Measurements from ENCODE around the gene PLCG2. TPM values are rescaled to one million over a fixed set of nuclear protein-coding genes. Genes with fewer than 3 reads are reported as not detected.

The PLCG2 gene
- polyA plus RNA-seq, 2 of the 4 experiments (the other 2 are of a cell fraction): 2.8 to 6.0 TPM

DNA sequence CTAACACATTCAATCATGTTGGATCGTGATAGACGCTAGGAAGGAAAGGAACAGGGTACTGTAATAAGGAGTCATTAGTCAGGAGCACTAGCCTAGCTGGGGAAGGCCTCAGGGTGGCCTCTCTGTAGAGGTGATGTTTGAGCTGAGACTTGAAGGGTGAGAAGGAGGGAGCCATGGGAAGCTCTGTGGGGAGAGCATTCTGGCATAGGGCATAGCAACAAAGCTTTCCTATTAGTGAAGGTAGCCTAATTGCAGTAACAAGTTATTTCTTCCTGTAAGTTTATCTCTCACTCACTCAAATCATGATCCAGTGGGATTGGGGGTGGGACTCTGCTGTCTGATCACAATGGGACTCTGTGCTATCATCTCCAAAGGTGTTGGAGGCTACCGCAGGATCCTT lies 16.1 kb downstream of the PLCG2 start:
- ATAC-seq: no peak

DNA sequence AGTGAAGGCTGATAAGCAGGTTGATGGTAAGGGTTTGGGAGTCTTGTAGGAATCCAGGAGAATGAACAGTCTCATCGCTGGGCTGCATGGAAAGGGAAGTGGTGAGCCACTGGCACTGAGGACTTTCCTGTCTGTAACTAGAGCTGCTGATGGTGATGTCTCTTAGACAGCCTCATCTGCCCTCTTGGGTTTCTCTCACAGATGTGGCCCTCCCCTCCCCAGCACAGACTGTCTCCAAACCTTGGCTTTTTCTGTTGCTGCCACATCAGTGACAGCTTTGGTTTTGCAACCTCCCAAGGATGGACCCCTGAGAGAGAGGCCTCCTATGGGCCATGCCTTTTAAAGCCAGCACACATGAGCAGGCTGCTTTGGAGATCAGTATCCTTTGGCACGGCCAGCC lies 16.9 kb downstream of the PLCG2 start:
- no peak overlapping the region for H3K4me2 ChIP-seq
- WGBS (ENCODE audit: missing lambda C conversion rate): 100% methylated on average over 2 of the region's 2 CpGs
- TF ChIP-seq HMGXB4 (CRISPR knock-in tag; IDR thresholded peaks at IDR 0.05; ENCODE audit: borderline replicate concordance) (no peak), EHMT2 (IDR thresholded peaks at IDR 0.05; ENCODE audit: low read depth) (no peak), CBX8 (IDR thresholded peaks at IDR 0.05) (no peak), SMC3 (IDR thresholded peaks at IDR 0.05) (no peak), ATOH8 (CRISPR knock-in tag; IDR thresholded peaks at IDR 0.05; ENCODE audit: low read depth) (no peak), FOSB (CRISPR knock-in tag; IDR thresholded peaks at IDR 0.05) (no peak), RARB (CRISPR knock-in tag; IDR thresholded peaks at IDR 0.05) (no peak), BHLHE40 (IDR thresholded peaks at IDR 0.05; ENCODE audit: low read depth, low read length) (no peak), TP53 (CRISPR knock-in tag; IDR thresholded peaks at IDR 0.05) (no peak), ZNF302 (CRISPR knock-in tag; IDR thresholded peaks at IDR 0.05) (no peak), HDAC2 (IDR thresholded peaks at IDR 0.05) (no peak), FOSL2 (IDR thresholded peaks at IDR 0.05) (no peak), FOSL2 (CRISPR knock-in tag; IDR thresholded peaks at IDR 0.05) (no peak), CHD4 (IDR thresholded peaks at IDR 0.05; ENCODE audit: borderline replicate concordance) (no peak), MAZ (IDR thresholded peaks at IDR 0.05; ENCODE audit: borderline replicate concordance, low read depth, low read length) (no peak), HOXB13 (CRISPR knock-in tag; IDR thresholded peaks at IDR 0.05; ENCODE audit: low read depth) (no peak), PHF8 (IDR thresholded peaks at IDR 0.05; ENCODE audit: borderline replicate concordance, low read depth) (no peak), HOXA7 (CRISPR knock-in tag; IDR thresholded peaks at IDR 0.05) (no peak)
- TF ChIP-seq, protein P1, sequence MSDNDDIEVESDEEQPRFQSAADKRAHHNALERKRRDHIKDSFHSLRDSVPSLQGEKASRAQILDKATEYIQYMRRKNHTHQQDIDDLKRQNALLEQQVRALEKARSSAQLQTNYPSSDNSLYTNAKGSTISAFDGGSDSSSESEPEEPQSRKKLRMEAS (IDR thresholded peaks at IDR 0.05): no peak
- TF ChIP-seq, protein P2, sequence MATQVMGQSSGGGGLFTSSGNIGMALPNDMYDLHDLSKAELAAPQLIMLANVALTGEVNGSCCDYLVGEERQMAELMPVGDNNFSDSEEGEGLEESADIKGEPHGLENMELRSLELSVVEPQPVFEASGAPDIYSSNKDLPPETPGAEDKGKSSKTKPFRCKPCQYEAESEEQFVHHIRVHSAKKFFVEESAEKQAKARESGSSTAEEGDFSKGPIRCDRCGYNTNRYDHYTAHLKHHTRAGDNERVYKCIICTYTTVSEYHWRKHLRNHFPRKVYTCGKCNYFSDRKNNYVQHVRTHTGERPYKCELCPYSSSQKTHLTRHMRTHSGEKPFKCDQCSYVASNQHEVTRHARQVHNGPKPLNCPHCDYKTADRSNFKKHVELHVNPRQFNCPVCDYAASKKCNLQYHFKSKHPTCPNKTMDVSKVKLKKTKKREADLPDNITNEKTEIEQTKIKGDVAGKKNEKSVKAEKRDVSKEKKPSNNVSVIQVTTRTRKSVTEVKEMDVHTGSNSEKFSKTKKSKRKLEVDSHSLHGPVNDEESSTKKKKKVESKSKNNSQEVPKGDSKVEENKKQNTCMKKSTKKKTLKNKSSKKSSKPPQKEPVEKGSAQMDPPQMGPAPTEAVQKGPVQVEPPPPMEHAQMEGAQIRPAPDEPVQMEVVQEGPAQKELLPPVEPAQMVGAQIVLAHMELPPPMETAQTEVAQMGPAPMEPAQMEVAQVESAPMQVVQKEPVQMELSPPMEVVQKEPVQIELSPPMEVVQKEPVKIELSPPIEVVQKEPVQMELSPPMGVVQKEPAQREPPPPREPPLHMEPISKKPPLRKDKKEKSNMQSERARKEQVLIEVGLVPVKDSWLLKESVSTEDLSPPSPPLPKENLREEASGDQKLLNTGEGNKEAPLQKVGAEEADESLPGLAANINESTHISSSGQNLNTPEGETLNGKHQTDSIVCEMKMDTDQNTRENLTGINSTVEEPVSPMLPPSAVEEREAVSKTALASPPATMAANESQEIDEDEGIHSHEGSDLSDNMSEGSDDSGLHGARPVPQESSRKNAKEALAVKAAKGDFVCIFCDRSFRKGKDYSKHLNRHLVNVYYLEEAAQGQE (IDR thresholded peaks at IDR 0.05): no peak
- no peak overlapping the region for H3K27ac ChIP-seq
- POLR2A ChIA-PET: no interaction called here
- ATAC-seq (no peak; a peak in 2 of 6 replicates), FAIRE-seq (no peak), DNase-seq (ENCODE audit: low read depth in 1 of 2, low spot score in 1 of 2) (no peak)
- H3K4me1 ChIP-seq: no peaks in the 10 kb centered on the region
- CTCF ChIA-PET: interaction anchor here (0.7 kb wide), 1 partner anchor 10 kb away, joined by 3 read pairs; no protein-coding TSS in a partner anchor
- no peaks in the 10 kb centered on the region for H3K9me3 ChIP-seq
- H3K4me3 ChIP-seq: no peak overlapping the region

More for the DNA sequence above, 16.1 kb downstream of the PLCG2 start:
- Histone ChIP-seq H3K4me2 (no peak overlapping the region), H3K4me3 (no peak overlapping the region), H3K9me3 (no peaks in the 10 kb centered on the region), H3K4me1 (no peaks in the 10 kb centered on the region), H3K27ac (no peak overlapping the region)
- no peak for DNase-seq (ENCODE audit: low read depth in 1 of 2, low spot score in 1 of 2)
- FAIRE-seq: no peak
- TF ChIP-seq CHD2 (IDR thresholded peaks at IDR 0.05; ENCODE audit: low read length, partially characterized antibody): no peak
- TF ChIP-seq KDM1A (IDR thresholded peaks at IDR 0.05; ENCODE audit: low read depth): 0 out of 2 replicates have a peak, but pooled peaks have one; percentile 23
- CTCF ChIA-PET: no interaction called here
- POLR2A ChIA-PET: no interaction called here
- 96% methylated on average over 3 of the region's 3 CpGs for WGBS (ENCODE audit: missing lambda C conversion rate)
